ENCODE data around the gene PPP1R15B.

The PPP1R15B gene

GRCh38 chr1:204361341-204361771 is 50.3 kb downstream of the PPP1R15B start:
- TF ChIP-seq, protein P1, sequence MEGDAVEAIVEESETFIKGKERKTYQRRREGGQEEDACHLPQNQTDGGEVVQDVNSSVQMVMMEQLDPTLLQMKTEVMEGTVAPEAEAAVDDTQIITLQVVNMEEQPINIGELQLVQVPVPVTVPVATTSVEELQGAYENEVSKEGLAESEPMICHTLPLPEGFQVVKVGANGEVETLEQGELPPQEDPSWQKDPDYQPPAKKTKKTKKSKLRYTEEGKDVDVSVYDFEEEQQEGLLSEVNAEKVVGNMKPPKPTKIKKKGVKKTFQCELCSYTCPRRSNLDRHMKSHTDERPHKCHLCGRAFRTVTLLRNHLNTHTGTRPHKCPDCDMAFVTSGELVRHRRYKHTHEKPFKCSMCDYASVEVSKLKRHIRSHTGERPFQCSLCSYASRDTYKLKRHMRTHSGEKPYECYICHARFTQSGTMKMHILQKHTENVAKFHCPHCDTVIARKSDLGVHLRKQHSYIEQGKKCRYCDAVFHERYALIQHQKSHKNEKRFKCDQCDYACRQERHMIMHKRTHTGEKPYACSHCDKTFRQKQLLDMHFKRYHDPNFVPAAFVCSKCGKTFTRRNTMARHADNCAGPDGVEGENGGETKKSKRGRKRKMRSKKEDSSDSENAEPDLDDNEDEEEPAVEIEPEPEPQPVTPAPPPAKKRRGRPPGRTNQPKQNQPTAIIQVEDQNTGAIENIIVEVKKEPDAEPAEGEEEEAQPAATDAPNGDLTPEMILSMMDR (IDR thresholded peaks at IDR 0.05; ENCODE audit: low read depth, low read length), result no peak
- no peak for DNase-seq (ENCODE audit: low read depth in 2 of 2)
- no peak overlapping the region for H3K4me3 ChIP-seq (replicated peaks in 1 of 2; ENCODE audit: low read depth in 2 of 2, low read length in 2 of 2)

DNA sequence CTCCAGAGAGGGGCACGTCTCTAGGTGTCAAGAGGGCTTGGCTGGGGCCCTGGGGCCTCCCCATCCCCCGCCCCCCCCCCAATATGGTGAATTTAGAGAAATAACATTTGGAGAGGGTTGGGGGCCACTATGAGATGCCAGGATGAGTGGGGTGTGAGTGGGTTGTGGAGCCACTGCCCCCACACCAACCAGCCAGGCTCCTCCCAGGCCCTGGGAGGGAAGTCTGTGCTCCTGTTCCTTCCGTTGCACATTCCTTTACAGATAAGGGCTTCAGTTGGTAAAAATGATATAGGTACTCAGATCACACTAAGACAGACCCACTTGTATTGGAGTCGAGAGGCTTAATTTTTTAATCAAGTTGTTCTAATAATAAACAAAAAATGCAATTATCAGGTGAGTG is 51.3 kb downstream of the PPP1R15B start:
- no peak for DNase-seq (ENCODE audit: low read depth in 2 of 2)
- H3K4me3 ChIP-seq (replicated peaks in 1 of 2; ENCODE audit: low read depth in 2 of 2, low read length in 2 of 2), result no peak overlapping the region
- TF ChIP-seq, protein P1 (IDR thresholded peaks at IDR 0.05; ENCODE audit: low read depth, low read length), result no peak

DNA sequence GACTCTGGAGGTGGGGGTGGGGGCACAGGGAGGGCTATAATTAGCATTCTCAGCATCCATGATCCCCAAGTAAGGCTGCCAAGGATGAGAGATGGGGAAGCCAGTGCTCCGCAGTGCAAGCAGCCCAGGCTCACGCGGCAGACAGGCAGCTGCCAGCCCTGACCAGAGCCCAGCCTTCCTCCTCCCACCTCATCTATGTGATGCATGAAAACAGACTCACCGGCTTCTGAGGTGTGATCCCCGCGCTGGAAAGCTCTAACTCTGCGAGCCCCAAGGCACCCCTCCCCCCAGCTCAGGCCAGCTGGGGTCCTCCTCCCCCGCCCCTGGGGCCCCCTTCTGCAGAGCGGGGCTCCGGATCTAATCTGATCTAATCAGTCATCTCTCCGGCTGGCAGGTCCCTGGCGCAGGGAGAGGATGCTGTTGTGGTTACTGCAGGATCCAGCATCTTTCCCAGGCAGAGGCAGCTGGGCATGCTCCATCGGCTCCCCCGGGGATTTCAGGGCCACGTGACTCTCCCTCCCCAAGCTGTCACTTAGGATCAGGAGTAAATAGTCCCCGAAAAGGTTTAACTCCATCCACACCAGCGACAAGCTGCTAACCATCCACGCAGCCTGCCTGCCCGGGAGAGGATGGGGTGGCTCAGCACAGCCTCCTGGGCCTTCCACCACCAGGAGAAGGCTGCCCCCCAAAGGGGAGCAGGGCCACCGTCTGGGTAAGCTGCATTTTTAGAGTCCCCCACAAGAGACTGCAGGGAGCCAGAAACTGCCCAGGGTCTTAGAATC is 52.0 kb downstream of the PPP1R15B start, which contains the start of gene PLEKHA6:
TSS of gene PLEKHA6 (minus strand) at position 456 of the 782 bp plus-strand sequence. CDS start 86,202 bp downstream, outside the sequence.
- no peak within 1 kb of the TSS for H3K4me3 ChIP-seq (replicated peaks in 1 of 2; ENCODE audit: low read depth in 2 of 2, low read length in 2 of 2)
- TF ChIP-seq, protein P1 (IDR thresholded peaks at IDR 0.05; ENCODE audit: low read depth, low read length), result peak; percentile 11

DNA sequence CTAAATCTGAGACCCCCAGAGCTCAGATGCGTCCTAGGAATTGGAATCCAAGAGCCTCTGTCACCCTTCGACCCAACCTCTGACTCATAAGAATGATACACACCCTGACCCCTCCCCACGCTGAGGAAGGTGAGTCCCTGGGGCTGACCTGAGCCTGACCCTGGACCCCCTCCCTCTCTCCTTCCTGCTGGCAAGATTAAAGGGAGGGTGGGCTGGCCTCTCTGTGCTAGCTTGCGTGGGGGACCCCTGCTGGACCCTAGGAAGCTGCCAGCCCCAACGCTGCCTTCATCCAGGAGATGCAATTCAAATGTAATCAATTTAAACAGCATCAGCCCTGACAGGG is 52.5 kb downstream of the PPP1R15B start:
- DNase-seq (ENCODE audit: low read depth in 2 of 2), result no peak
- TF ChIP-seq, protein P1 (IDR thresholded peaks at IDR 0.05; ENCODE audit: low read depth, low read length), result no peak
- no peak overlapping the region for H3K4me3 ChIP-seq (replicated peaks in 1 of 2; ENCODE audit: low read depth in 2 of 2, low read length in 2 of 2)

More for the DNA sequence above, 52.0 kb downstream of the PPP1R15B start, which contains the start of gene PLEKHA6:
- DNase-seq (ENCODE audit: low read depth in 2 of 2), result peak; percentile 23 to 65

- no peak overlapping the region for H3K4me3 ChIP-seq (replicated peaks in 1 of 2; ENCODE audit: low read depth in 2 of 2, low read length in 2 of 2)
- no peak for DNase-seq (ENCODE audit: low read depth in 2 of 2)
- TF ChIP-seq, protein P1 (IDR thresholded peaks at IDR 0.05; ENCODE audit: low read depth, low read length), result no peak
These were observed 53.0 kb downstream of the PPP1R15B start for GRCh38 chr1:204358605-204359004.

DNA sequence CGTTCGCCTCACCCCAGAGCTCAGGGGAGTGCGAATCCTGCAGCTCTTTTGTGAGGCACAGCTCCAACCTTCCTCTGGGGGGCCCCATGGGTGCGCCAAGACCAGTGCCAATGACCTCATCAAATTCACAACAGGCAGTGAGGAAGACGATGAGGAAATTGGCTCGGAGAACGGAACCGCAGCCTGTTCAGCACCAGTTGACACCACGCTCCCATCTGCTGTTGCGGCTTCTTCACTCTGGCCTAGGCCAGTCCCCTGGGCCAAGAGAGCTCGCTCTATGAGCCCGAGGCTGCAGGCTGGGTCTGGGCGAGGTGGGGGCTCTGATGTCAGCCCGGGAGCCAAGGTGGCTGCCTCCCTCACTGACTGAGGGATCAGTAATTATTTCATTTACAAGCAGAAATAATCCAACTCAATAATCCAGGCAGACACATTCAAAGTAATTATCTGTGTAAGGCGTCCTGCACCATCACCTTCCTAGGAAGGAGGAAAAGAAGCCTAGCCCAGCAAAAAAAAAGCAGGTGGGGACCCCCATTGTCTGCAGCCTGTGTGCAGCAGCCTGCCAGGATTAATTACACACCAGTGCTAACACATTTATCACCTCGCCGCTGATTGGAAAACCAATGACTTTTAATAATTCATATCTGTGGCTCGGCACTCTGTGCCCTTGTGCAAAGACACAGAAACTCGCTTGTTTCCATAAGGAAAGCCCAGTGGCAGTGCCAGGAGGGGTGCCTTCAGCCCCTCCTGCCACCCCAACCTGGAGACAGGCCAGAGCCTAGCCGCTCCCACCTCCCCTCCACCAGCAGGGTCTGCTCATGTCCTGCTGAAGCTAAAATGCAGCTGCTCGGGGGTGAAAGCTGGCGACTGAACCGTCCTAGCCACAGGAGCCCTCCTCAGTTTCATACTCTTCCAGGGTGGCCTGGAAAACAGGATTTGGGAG is 53.8 kb downstream of the PPP1R15B start:
- TF ChIP-seq, protein P1 (IDR thresholded peaks at IDR 0.05; ENCODE audit: low read depth, low read length), result no peak
- DNase-seq (ENCODE audit: low read depth in 2 of 2), result peak; percentile 34 to 48
- H3K4me3 ChIP-seq (replicated peaks in 1 of 2; ENCODE audit: low read depth in 2 of 2, low read length in 2 of 2), result no peak overlapping the region
